Upper lobe of right lung (tissue), 1 donor: ENCODE measurements around the gene TRAF3IP3. TPM values are rescaled to one million over a fixed set of nuclear protein-coding genes. Genes with fewer than 3 reads are reported as not detected.

Experiments used
- ATAC-seq: fragments of 200-7000 bp; cut with Tn5 transposase; one replicate; pipeline ENCODE4 v1.9.1; 2020; ENCODE audit warnings: mild to moderate bottlenecking, moderate library complexity
- DNase-seq: peaks from one replicate; pipeline ENCODE4 v3.0.0-alpha.2; 2020
- H3K27ac ChIP-seq: fragments of 200-600 bp; one replicate; pipeline ENCODE4 v1.8.0; 2022
- H3K27me3 ChIP-seq: fragments of 200-600 bp; one replicate; pipeline ENCODE4 v1.8.0; 2022; ENCODE audit warnings: mild to moderate bottlenecking
- H3K36me3 ChIP-seq: fragments of 200-600 bp; one replicate; pipeline ENCODE4 v1.8.0; 2022
- H3K4me1 ChIP-seq: fragments of 200-600 bp; one replicate; pipeline ENCODE4 v1.8.0; 2022
- H3K4me3 ChIP-seq: fragments of 200-600 bp; one replicate; pipeline ENCODE4 v1.8.0; 2022; ENCODE audit warnings: mild to moderate bottlenecking
- H3K9me3 ChIP-seq: fragments of 200-600 bp; one replicate; pipeline ENCODE4 v1.8.0; 2022
- intact Hi-C: fragments of 100-400 bp; cut with DNase I; formaldehyde crosslinking; loops from one replicate; pipeline ENCODE4 v1.11.0; 2022
- total RNA-seq: library from RNA; stranded (reverse); fragmentation: NEBNext Ultra II Directional; extraction: Animal tissue kit (Norgen Biotek cat#: 25700); gene quantifications from one replicate; pipeline ENCODE4 v1.2.1, GENCODE V29; 2021
- TF ChIP-seq, protein P1 (sequence below): fragments of 200-600 bp; IDR thresholded peaks from one replicate; pipeline ENCODE4 v1.8.0; 2022; ENCODE audit warnings: antibody characterized with exemption
- donor health status: DM: no; HTN: yes; CAD: no; lungs with severe emphysema.

The TRAF3IP3 gene
- total RNA-seq, 1 donor from 2014 or later = 12.4 TPM

- TF ChIP-seq, protein P1, sequence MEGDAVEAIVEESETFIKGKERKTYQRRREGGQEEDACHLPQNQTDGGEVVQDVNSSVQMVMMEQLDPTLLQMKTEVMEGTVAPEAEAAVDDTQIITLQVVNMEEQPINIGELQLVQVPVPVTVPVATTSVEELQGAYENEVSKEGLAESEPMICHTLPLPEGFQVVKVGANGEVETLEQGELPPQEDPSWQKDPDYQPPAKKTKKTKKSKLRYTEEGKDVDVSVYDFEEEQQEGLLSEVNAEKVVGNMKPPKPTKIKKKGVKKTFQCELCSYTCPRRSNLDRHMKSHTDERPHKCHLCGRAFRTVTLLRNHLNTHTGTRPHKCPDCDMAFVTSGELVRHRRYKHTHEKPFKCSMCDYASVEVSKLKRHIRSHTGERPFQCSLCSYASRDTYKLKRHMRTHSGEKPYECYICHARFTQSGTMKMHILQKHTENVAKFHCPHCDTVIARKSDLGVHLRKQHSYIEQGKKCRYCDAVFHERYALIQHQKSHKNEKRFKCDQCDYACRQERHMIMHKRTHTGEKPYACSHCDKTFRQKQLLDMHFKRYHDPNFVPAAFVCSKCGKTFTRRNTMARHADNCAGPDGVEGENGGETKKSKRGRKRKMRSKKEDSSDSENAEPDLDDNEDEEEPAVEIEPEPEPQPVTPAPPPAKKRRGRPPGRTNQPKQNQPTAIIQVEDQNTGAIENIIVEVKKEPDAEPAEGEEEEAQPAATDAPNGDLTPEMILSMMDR = no peak
- Histone ChIP-seq H3K9me3 (no peaks in the 10 kb centered on the region), H3K27me3 (no peaks in the 10 kb centered on the region), H3K36me3 (no peaks in the 10 kb centered on the region), H3K4me1 (peaks cover 4% of the 10 kb centered on the region), H3K4me3 (no peak overlapping the region), H3K27ac (no peak overlapping the region)
- ATAC-seq (no peak), DNase-seq (no peak)
- intact Hi-C loops = no loop called here
Observed at GRCh38 chr1:209802117-209802779, 46.4 kb downstream of the TRAF3IP3 start.

GRCh38 chr1:209802780-209803152 lies 46.9 kb downstream of the TRAF3IP3 start:
- intact Hi-C loops = no loop called here
- Histone ChIP-seq H3K36me3 (no peaks in the 10 kb centered on the region), H3K4me3 (no peak overlapping the region), H3K27ac (no peak overlapping the region), H3K9me3 (no peaks in the 10 kb centered on the region), H3K27me3 (no peaks in the 10 kb centered on the region), H3K4me1 (peaks cover 4% of the 10 kb centered on the region)
- ATAC-seq = no peak
- TF ChIP-seq, protein P1 = no peak
- DNase-seq = no peak

DNA sequence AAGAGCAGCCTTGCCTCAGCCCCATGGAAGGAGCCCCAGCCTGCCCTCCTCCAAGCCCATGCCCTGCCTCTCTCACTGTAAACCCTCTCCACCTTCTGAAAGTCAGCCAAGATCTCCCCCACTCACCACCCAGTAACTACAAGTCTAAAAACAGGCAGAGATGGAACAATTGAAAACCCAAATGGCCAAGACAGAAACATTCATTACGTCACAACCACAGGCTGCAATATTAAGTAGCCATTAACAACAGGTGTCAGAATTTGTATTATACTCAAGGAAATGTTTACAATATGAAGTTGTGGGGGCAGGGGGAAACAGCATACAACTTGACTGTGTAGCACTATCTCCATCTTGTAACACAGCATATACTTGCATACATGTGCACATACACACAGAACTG lies 47.7 kb downstream of the TRAF3IP3 start:
- DNase-seq (no peak), ATAC-seq (no peak)
- TF ChIP-seq, protein P1 = no peak
- Histone ChIP-seq H3K36me3 (no peaks in the 10 kb centered on the region), H3K4me1 (peaks cover 4% of the 10 kb centered on the region), H3K4me3 (no peak overlapping the region), H3K9me3 (no peaks in the 10 kb centered on the region), H3K27ac (no peak overlapping the region), H3K27me3 (no peaks in the 10 kb centered on the region)
- intact Hi-C loops = no loop called here

GRCh38 chr1:209805341-209805781 lies 49.5 kb downstream of the TRAF3IP3 start:
- peak overlapping the region; percentile 71 for H3K27ac ChIP-seq
- H3K27me3 ChIP-seq = no peaks in the 10 kb centered on the region
- H3K36me3 ChIP-seq = no peaks in the 10 kb centered on the region
- TF ChIP-seq, protein P1 = no peak
- H3K9me3 ChIP-seq = no peaks in the 10 kb centered on the region
- H3K4me1 ChIP-seq = peaks cover 4% of the 10 kb centered on the region
- DNase-seq (peak; percentile 68), ATAC-seq (peak; percentile 40)
- intact Hi-C loops = no loop called here
- H3K4me3 ChIP-seq = peak overlapping the region; percentile 52

GRCh38 chr1:209805875-209806760 lies 50.3 kb downstream of the TRAF3IP3 start, which contains the start of gene IRF6:
Gene IRF6 (minus strand): TSS chr1:209806142. CDS start chr1:209801413, 4,729 bp downstream.
- Histone ChIP-seq H3K36me3 (no peaks in the 10 kb centered on the region), H3K4me3 (peak within 1 kb of the TSS; percentile 52), H3K27ac (peak within 1 kb of the TSS; percentile 71), H3K27me3 (no peaks in the 10 kb centered on the region), H3K9me3 (no peaks in the 10 kb centered on the region), H3K4me1 (peaks cover 4% of the 10 kb centered on the region)
- intact Hi-C loops = no loop called here
- TF ChIP-seq, protein P1 = no peak
- ATAC-seq = peak; percentile 97
- peak; percentile 97 for DNase-seq
